ENCODE data around the gene PLPP1. TPM values are rescaled to one million over a fixed set of nuclear protein-coding genes. Genes with fewer than 3 reads are reported as not detected.

The PLPP1 gene
- total and polyA plus RNA-seq, 2 of the 13 experiments (the other 11 are each of a cell fraction or from before 2014, with no cell fraction given) = 7.3 to 12.1 TPM

DNA sequence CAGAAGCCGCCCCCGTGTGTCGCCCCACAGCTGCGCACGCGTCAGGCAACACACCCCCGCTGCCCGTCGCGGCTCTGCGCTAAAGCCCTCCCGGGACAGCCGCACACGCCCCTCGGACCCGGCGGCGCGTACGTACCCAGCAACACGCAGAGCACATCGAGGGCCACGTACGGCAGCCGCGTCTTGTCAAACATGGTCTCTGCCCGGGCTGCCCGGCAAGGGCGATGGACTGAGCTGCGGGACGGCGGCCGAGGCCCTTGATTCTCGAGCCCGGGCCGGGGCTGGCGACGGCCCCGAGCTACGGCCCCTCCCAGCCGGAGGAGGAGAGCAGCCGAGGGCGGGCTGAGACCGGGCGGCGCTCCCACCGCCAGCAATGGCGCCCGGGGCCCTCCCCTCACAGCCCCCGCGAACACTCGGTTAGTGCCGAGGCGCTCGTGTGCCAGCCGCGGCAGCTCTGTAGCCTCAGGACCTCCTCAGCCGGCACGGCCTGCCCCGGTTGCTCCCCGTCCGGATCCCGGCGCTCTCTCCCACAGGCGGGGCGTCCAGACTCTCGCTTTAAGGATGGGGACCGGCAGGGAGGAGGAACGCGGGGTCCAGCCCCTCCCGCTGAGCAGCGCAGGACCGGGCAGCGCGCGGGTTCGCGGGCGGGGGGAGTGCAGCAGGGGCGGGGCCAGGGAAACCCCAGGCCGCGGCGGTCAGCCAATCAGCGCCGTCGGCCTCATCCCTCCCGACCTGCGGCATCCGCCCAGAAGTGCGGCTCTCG, at the start of gene PLPP1 (continued):
- peak; percentile 32; the same call in 1 of the 2 replicates for TF ChIP-seq MTA1 (CRISPR knock-in tag; IDR thresholded peaks at IDR 0.05; ENCODE audit: borderline replicate concordance)
- no peak for TF ChIP-seq RBAK (CRISPR knock-in tag; IDR thresholded peaks at IDR 0.05)
- no peak for TF ChIP-seq IKZF1 (IDR thresholded peaks at IDR 0.05)
- TF ChIP-seq, protein P1, sequence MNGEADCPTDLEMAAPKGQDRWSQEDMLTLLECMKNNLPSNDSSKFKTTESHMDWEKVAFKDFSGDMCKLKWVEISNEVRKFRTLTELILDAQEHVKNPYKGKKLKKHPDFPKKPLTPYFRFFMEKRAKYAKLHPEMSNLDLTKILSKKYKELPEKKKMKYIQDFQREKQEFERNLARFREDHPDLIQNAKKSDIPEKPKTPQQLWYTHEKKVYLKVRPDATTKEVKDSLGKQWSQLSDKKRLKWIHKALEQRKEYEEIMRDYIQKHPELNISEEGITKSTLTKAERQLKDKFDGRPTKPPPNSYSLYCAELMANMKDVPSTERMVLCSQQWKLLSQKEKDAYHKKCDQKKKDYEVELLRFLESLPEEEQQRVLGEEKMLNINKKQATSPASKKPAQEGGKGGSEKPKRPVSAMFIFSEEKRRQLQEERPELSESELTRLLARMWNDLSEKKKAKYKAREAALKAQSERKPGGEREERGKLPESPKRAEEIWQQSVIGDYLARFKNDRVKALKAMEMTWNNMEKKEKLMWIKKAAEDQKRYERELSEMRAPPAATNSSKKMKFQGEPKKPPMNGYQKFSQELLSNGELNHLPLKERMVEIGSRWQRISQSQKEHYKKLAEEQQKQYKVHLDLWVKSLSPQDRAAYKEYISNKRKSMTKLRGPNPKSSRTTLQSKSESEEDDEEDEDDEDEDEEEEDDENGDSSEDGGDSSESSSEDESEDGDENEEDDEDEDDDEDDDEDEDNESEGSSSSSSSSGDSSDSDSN (CRISPR knock-in tag; IDR thresholded peaks at IDR 0.05) = peak; percentile 94; the same call in 1 of the 2 replicates
- 0 out of 2 replicates have a peak, but pooled peaks have one; percentile 25 for TF ChIP-seq BATF2 (CRISPR knock-in tag; IDR thresholded peaks at IDR 0.05)
- TF ChIP-seq NR2F6 (IDR thresholded peaks at IDR 0.05) = no peak
- TF ChIP-seq NR2F6 (CRISPR knock-in tag; IDR thresholded peaks at IDR 0.05) = no peak; the same call in 1 of the 2 replicates
- no peak for TF ChIP-seq CENPT (CRISPR knock-in tag; IDR thresholded peaks at IDR 0.05; ENCODE audit: low read depth)
- no peak for TF ChIP-seq RARG (CRISPR knock-in tag; IDR thresholded peaks at IDR 0.05; ENCODE audit: low read depth)
- TF ChIP-seq, protein P2, sequence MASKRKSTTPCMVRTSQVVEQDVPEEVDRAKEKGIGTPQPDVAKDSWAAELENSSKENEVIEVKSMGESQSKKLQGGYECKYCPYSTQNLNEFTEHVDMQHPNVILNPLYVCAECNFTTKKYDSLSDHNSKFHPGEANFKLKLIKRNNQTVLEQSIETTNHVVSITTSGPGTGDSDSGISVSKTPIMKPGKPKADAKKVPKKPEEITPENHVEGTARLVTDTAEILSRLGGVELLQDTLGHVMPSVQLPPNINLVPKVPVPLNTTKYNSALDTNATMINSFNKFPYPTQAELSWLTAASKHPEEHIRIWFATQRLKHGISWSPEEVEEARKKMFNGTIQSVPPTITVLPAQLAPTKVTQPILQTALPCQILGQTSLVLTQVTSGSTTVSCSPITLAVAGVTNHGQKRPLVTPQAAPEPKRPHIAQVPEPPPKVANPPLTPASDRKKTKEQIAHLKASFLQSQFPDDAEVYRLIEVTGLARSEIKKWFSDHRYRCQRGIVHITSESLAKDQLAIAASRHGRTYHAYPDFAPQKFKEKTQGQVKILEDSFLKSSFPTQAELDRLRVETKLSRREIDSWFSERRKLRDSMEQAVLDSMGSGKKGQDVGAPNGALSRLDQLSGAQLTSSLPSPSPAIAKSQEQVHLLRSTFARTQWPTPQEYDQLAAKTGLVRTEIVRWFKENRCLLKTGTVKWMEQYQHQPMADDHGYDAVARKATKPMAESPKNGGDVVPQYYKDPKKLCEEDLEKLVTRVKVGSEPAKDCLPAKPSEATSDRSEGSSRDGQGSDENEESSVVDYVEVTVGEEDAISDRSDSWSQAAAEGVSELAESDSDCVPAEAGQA (IDR thresholded peaks at IDR 0.05; ENCODE audit: low read depth) = no peak
- TF ChIP-seq, protein P2 (CRISPR knock-in tag; IDR thresholded peaks at IDR 0.05; ENCODE audit: borderline replicate concordance) = 0 out of 2 replicates have a peak, but pooled peaks have one; percentile 39
- no peak for TF ChIP-seq IRF2 (CRISPR knock-in tag; IDR thresholded peaks at IDR 0.05)
- TF ChIP-seq ARID4A (CRISPR knock-in tag; IDR thresholded peaks at IDR 0.05; ENCODE audit: borderline replicate concordance) = peak; percentile 85
- no peak for TF ChIP-seq SNAPC2 (CRISPR knock-in tag; IDR thresholded peaks at IDR 0.05)
- TF ChIP-seq ZNF572 (CRISPR knock-in tag; IDR thresholded peaks at IDR 0.05) = no peak
- TF ChIP-seq, protein P3, sequence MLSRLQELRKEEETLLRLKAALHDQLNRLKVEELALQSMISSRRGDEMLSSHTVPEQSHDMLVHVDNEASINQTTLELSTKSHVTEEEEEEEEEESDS (CRISPR knock-in tag; IDR thresholded peaks at IDR 0.05; ENCODE audit: borderline replicate concordance) = no peak

Measured in HepG2 (cell line).